ENCODE measurements around the gene CASP8AP2.

DNA sequence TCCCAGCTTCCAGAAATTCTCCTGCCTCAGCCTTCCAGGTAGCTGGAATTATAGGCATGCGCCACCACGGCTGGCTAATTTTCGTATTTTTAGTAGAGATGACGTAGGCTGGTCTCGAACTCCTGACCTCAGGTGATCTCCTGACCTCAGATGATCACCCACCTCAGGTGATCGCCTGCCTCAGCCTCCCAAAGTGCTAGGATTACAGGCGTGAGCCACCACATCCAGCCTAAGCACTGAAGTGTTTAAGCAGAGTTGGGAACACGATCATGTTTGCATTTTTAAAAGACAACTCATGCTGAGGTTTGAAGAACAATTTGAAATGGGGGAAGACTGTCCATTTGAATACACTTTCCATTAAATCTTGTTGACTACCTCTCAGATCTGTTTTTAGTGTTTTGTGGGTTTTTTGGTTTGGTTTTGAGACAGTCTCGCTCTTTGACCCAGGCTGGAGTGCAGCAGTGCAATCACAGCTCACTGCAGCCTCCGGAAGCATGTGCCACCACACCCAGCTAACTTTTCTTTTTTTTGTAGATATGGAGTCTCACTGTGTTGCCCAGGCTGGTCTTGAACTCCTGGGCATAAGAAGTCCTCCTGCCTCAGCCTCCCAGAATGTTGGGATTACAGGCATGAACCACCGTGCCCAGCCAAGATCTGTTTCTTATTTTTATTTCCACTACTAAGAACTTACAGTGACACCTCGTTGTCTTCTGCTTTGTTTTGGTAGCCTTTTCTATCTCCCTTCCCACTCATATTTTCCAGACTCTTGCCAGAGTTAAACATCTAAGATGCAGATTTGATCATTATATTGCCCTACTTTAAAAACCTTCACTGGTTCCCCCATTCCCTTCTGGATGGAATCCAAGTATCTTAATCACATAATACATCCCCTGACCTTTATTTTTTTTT, 5.5 kb downstream of the CASP8AP2 start:
- TF ChIP-seq, protein P1, sequence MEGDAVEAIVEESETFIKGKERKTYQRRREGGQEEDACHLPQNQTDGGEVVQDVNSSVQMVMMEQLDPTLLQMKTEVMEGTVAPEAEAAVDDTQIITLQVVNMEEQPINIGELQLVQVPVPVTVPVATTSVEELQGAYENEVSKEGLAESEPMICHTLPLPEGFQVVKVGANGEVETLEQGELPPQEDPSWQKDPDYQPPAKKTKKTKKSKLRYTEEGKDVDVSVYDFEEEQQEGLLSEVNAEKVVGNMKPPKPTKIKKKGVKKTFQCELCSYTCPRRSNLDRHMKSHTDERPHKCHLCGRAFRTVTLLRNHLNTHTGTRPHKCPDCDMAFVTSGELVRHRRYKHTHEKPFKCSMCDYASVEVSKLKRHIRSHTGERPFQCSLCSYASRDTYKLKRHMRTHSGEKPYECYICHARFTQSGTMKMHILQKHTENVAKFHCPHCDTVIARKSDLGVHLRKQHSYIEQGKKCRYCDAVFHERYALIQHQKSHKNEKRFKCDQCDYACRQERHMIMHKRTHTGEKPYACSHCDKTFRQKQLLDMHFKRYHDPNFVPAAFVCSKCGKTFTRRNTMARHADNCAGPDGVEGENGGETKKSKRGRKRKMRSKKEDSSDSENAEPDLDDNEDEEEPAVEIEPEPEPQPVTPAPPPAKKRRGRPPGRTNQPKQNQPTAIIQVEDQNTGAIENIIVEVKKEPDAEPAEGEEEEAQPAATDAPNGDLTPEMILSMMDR (IDR thresholded peaks at IDR 0.05) = no peak
- TF ChIP-seq POLR2A (IDR thresholded peaks at IDR 0.05) (no peak), POLR2AphosphoS5 (IDR thresholded peaks at IDR 0.05) (no peak), EP300 (IDR thresholded peaks at IDR 0.05) (no peak)
